Mesenteric fat pad (tissue), 1 donor: ENCODE measurements around the gene OGDH. TPM values are rescaled to one million over a fixed set of nuclear protein-coding genes. Genes with fewer than 3 reads are reported as not detected.
A peak's percentile ranks its signal among the peaks of the same experiment; 100 is the strongest.
"Not testable (repeated sequence)": the region's sequence is repeated elsewhere in the genome, so short reads cannot be mapped to it uniquely, and the experiment has no call there.

Experiments
- DNase-seq: peaks from one replicate; pipeline ENCODE4 v3.0.0-alpha.2; 2020; ENCODE audit warnings: low spot score
- total RNA-seq: library from RNA; stranded (reverse); fragmentation: NEBNext Ultra II Directional; extraction: Animal tissue kit (Norgen Biotek cat#: 25700); gene quantifications from one replicate; pipeline ENCODE4 v1.2.1, GENCODE V29; 2021
- donor health status: DM: yes; HTN: yes; CAD: no.

The OGDH gene
- total RNA-seq, 1 donor from 2014 or later: 102 TPM

DNA sequence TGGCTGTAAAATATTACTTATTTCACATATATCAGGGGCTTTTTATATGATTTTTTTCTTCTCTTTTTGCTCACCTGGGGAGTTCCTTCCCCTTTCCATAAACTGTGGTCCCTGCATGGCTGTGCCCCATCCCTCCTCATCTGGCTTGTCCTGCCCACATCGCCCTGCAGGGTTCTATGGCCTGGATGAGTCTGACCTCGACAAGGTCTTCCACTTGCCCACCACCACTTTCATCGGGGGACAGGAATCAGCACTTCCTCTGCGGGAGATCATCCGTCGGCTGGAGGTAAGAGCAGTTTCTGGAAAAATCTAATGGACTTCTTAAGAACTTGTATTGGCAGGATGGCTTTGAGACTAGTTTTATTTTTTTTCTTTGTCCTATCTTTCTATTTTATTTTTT, 60.1 kb downstream of the OGDH start:
- DNase-seq: peak; percentile 78

DNA sequence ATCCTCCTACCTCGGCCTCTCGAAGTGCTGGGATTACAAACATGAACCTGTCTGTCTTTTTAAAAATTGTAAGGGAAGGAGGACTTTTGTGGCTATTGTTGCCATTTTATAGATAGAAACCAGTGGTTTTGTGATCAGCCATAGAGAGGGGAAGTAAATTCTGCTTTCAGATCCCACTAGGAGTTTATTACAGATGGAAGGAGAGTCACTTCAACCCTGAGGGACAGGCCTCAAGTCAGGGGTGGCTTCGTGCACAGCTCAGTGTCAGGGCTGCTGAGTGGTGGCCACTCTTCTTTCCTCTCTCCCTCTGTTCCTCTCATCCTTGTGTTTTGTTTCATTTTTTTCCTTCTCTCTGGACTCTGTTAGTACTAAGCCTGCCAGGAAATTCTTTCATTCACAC, 60.8 kb downstream of the OGDH start:
- no peak for DNase-seq

DNA sequence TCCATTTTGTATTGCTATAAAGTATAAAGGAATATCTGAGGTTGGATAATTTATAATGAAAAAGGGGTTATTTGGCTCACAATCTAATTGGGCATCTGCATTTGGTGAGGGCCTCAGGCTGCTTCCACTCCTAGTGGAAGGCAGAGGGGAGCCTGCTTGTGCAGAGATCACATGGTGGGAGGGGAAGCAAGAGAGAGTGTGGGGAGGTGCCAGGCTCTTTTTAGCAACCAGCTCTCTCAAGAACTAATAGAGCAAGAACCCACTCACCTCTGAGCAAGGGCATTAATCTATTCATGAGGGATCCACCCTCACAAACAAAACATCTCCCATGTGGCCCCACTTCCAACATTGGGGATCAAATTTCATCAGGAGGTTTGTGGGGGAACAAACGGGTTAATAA, 64.6 kb downstream of the OGDH start:
- no peak for DNase-seq

DNA sequence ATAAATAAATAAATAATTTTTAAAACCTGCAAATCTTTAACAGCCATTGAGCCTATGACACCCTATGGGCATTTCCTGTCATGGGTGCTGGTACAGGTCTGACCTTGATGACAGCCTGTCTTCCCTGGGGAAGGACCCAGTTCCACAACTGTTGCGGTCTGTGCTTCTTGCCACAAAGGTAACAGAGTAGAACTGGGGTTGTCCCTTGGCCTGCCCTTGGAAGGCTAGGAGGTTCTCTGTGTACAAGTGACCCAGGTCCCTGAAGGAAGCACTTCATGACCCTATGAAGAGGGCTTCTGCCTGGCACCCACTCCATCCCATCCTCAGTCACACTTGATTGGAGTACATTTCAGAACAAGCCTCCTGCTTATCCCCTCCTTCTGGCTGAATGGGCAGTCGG, 66.9 kb downstream of the OGDH start:
- peak; percentile 22 for DNase-seq

DNA sequence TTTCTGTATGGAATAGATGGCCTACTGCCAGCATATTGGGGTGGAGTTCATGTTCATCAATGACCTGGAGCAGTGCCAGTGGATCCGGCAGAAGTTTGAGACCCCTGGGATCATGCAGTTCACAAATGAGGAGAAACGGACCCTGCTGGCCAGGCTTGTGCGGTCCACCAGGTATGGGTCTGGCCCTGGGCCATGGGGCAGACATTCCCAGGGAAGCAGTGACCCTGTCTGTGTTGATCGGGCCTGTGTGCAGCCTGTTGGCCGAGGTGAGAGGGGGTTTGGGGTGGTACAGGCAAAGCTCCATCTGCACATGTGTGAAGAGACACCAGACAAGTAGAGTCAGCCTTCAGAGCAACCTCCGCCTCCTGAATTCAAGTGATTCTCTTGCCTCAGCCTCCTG, 67.3 kb downstream of the OGDH start:
- peak; percentile 55 for DNase-seq

DNA sequence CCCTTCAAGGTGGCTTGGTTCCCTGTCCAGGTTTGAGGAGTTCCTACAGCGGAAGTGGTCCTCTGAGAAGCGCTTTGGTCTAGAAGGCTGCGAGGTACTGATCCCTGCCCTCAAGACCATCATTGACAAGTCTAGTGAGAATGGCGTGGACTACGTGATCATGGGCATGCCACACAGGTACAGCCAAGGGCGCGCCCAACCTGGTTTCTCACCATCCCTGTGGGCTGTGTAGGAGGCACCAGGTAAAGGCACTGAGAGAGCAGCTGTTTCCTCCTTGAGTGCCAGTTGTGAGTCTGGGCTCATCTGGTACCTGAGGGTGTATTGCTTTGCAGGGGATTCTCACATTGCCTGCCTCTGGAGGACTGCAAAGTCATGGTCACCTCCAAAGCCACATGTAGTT, 68.0 kb downstream of the OGDH start:
- peak; percentile 81 for DNase-seq

DNA sequence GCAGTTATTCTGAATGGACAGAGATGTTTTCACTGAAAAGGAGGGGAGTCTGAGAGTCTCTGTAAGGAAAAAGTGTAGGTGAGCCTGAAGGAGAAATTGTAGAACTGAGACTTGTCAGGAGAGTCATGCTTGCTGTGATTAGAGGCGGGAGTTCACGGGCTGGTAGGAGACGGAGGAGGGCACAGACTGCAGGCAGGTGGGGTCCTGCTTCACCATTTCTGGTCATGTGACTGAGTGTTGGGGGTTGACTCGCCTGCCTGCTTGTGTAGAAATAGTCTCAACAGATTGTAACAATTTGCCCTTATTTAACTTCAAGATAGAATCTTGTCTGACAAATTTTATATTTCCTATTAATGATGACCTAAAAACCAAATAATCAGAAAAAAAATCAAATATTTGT, 70.3 kb downstream of the OGDH start:
- peak; percentile 30 for DNase-seq

DNA sequence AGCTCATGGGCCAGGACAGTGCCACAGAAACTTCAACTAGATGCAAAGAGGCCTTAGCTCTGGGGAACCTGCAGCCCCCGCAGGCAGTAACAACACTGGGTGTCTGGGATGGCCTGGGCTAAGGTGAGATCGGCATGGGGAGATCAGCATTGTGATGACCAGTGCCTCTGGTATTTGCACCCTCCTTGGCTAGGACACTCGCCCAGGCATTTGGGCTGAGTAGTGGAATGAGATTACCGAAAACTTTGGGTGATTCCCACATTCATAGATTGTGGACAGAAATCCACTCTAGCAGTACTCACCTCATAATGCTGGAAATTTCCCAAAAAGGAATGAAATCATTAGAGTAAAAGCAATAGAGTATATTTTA, 71.7 kb downstream of the OGDH start:
- peak; percentile 59 for DNase-seq

DNA sequence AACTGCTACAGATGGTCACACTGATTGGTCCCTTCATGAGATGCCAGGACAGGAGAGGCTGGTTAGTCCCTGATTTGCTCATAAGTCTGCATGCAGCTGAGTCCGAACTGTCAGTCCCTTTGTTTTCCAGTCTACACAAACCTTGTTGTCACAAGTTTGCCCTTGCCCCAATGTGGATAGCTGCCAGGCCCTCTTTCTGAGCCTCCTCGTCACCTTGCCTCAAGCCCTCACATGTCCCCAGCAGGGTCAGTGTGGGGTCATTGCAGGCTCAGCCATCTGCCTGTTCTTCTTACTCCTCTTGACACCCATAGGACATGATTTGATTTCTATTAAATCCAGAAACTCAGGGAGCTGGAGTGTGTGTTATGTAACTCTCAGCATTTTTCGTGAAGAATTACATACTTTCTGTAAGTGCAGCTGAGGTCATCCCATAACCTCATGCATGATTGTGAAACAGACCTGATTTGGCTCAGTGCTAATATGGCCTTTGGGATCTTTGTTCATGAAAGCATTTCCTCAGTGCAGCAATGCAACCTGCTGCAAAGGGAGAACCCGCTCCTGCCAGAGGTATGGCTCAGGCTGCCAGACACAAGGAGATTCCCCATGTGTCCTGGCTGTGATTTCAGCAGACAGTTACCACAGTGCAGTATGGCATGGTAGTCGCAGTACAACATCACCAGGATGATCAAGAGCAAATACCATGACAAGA, 72.2 kb downstream of the OGDH start:
- DNase-seq: peak; percentile 60

DNA sequence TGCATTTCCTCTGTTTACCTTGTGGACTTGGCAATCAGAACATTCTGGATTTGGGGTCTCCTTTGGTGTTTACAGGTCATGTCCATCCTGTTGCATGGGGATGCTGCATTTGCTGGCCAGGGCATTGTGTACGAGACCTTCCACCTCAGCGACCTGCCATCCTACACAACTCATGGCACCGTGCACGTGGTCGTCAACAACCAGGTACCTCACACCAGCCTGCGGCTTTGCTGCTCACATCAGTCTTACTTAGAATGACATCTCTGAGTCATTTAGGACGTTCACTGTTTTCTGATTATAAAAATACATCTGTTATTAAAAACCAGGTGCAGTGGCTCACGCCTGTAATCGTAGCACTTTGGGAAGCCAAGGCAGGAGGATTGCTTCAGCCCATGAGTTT, 75.2 kb downstream of the OGDH start:
- peak; percentile 81 for DNase-seq

DNA sequence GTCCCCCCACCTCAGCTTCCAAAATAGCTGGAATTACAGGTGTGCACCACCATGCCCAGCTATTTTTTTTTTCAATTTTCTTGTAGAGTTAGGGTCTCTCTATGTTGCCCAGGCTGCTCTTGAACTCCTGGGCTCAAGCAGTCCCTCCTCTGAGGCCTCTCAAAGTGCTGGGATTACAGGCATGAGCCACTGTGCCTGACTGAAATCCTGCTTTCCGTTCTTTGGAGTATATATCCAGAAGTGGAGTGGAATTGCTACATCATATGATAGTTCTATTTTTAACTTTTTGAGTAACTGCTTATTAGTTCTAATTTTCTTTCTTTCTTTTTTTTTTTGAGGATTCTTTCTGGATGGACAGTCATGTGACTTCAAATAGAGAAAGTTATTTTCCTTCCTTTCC, 79.3 kb downstream of the OGDH start:
- DNase-seq: no peak

DNA sequence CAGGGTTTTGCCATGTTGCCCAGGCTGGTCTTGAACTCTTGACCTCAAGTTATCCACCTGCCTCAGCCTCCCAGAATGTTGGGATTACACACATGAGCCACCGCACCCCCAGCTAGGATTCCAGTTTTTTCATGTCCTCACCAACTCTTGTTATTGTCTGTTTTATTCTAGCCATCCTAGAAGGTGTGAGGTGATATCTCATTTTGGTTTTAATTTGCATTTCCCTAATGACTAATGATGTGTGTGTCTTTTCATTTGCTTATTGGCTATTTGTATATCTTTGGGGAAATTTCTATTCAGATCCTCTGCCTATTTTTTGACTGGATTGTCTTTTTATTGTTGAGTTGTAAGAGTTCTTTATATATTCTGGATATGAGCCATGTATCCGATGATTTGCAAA, 83.0 kb downstream of the OGDH start:
- DNase-seq: no peak

DNA sequence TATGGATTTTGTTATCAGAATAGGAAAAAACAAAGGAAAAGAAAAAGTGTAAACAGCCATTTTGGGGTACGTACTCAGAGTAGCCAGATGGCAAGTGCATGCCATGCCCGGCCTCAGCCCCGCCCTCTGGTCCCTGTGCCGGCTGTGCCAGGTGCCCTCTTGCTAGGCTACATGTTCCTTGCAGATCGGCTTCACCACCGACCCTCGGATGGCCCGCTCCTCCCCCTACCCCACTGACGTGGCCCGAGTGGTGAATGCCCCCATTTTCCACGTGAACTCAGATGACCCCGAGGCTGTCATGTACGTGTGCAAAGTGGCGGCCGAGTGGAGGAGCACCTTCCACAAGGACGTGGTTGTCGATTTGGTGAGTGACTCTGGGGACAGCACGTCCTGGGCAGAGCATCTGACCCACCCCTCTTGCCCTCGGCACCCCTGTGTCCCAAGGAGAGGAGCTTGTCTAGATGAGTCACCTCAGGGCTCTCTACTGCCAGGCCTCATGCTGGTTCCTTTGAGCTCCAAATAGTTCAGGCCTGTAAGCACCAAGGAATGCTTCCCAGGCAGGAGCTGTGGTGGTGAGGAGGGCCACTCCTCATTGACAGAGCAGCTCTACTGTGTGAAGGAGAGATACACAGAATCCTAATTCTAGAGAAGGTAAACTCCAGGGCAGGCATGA, 87.3 kb downstream of the OGDH start:
- no peak for DNase-seq

DNA sequence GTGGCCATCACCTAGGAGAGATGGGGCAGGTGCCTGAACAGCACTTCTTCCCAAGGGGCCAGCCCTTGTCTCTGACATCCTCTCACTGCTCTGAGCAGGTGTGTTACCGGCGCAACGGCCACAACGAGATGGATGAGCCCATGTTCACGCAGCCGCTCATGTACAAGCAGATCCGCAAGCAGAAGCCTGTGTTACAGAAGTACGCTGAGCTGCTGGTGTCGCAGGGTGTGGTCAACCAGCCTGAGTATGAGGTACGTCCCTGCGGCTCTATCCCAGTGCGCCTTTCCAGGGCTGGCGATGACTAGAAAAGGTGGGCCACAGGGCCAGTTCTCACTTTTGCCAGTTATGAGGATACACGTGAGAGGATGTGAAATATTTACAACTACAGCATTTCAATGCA, 87.9 kb downstream of the OGDH start:
- no peak for DNase-seq

DNA sequence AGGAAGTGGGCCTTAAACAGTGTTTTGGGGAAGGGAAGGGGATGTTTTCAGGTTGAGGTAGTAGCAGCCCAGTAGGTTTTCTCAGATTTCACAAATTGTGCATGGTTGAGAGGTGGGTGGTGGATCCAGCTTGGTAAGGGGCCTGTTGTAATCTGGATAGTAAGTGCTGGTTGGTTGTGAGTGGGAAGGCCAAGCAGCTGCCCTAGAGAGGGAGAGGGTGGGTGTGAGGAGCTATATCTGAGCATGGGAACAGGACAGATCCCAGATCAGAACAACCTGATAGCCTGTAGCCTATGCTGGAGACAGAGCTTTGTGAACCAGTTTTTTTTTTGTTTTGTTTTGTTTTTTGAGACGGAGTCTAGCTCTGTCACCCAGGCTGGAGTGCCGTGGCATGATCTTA, 88.3 kb downstream of the OGDH start:
- no peak for DNase-seq

DNA sequence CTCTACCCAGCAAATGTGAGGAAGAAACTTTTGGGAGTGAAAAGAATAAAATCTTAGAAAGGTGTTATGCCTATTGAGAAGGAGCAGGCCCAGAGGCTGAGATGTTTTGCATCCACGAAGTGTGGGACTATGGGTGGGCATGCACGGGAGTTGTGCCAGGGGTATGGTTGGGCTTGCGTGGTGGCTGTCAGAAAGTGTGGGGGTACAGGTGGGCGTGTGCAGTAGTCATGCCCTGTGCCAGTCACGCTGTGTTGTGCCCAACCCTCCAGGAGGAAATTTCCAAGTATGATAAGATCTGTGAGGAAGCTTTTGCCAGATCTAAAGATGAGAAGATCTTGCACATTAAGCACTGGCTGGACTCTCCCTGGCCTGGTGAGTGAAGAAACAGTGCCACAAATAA, 89.3 kb downstream of the OGDH start:
- no peak for DNase-seq

DNA sequence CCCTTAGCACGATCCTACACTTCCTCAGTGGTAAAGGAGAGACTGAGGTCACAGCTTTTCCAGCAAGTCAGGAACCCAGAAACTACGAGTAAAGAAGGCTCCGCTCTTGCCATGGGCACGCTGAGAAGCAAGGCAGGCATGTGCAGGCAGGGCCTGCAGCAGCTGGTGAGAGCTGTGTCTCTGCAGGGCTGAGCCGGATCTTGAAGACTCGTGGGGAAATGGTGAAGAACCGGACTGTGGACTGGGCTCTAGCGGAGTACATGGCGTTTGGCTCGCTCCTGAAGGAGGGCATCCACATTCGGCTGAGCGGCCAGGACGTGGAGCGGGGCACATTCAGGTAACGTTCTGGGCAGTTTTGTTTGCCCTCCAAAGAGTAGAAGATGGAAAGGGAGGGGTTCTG, 90.3 kb downstream of the OGDH start:
- no peak for DNase-seq

DNA sequence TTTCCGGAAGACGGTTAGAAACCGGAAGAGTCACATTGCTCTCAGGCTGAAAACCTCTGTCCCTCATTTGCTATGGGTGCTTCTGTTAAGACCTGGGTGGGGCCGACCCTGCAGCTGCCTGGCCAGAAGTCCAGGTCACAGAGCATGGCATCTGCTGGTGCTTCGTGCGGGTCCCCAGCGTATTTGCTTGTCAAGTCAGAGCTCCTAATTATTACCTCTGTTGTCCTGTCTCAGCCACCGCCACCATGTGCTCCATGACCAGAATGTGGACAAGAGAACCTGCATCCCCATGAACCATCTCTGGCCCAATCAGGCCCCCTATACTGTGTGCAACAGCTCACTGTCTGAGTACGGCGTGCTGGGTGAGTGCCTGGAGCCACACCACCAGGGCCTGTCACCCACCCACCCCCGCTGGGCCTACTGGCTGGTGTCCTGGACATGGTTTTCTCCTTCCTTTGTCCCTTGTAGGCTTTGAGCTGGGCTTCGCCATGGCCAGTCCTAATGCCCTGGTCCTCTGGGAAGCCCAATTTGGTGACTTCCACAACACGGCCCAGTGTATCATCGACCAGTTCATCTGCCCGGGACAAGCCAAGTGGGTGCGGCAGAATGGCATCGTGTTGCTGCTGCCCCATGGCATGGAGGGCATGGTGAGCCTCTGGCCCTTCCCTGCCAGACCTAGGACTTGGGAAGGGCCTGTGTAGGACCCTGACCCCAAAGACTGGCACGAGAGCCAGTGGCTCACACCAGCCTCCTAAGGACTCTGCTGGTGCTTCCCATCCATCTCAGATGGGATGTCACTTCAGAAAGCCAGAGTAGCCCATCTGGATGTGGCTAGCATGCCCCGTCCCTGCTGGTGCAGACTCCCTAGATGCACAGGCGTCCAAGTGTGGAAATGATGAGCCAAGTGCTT, 91.0 kb downstream of the OGDH start:
- DNase-seq: no peak

DNA sequence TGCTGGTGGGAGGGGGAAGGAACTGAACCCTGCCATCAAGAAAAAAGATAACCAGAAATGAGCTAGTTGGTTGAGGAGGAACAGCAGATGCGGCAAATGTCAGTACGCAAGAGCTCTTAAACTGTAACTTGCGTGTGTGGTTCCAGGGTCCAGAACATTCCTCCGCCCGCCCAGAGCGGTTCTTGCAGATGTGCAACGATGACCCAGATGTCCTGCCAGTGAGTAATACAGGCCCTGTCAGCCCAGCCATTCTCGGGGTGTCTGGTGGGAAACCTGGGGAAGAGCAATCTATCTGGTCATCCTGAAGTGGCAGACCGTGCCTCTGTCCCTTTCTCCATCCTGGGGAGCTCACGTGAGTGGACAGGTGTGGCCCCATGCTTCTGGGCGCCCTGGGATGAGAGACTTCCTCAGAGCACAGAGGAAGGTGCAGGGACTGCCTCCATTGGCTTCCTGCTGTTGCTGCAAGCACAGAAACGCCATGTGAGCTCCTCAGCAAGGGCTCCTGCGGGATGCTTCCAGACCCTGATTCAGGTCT, 91.7 kb downstream of the OGDH start:
- DNase-seq: no peak

DNA sequence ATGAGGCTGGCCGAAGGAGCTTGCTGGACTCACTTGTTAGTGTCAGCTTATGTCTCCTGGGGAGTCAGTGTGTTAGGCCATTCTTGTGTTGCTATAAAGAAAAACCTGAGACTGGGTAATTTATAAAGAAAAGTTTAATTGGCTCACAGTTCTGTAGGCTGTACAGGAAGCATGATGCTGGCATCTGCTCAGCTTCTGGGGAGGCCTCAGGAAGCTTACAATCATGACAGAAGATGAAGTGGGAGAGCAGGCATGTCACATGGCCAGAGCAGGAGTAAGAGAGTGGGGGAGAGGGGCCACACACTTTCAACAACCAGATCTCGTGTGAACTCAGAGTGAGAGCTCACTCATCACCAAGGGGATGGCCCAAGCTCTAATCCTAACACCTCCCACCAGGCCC, 93.2 kb downstream of the OGDH start:
- not testable (repeated sequence) for DNase-seq

DNA sequence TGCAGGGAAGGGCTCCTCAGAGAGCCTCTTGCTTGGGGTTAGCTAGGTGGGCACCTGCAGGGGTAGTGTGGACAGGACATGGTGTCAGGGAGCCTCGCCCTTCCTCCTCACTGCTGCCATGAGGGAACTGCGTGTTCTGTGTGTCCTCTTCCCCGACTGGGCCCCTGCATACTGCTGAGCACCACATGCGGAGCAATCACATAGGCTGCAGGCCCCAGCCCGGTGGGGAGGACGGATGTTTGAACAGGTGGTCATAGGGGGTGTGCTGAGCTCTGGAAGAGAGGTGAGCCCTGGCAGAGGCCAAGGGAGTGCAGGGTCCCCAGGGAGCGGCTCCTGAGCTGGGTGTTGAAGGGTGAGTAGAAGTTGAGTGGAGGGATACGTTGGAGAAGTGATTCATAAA, 93.9 kb downstream of the OGDH start:
- no peak for DNase-seq

DNA sequence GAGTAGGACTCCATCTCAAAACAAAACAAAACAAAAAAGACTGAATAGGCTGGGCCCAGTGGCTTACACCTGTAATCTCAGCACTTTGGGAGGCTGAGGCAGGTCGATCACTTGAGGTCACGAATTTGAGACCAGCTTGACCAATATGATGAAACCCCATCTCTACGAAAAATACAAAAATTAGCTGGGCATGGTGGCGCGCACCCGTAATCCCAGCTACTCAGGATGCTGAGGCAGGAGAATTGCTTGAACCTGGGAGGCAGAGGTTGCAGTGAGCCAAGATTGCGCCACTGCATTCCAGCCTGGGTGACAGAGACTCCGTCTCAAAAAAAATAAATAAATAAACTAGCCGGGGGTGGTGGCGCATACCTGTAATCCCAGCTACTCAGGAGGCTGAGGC, 97.0 kb downstream of the OGDH start:
- DNase-seq: not testable (repeated sequence)
